ENCODE measurements around the gene METTL25B.
"Not testable (repeated sequence)": the region's sequence is repeated elsewhere in the genome, so short reads cannot be mapped to it uniquely, and the experiment has no call there.

The METTL25B gene

GRCh38 chr1:156748670-156749418 is 20.6 kb downstream of the METTL25B start:
- DNase-seq (ENCODE audit: low read depth in 2 of 2), result no peak

- DNase-seq (ENCODE audit: low read depth in 2 of 2), result no peak
Measured at GRCh38 chr1:156749419-156750118, 21.3 kb downstream of the METTL25B start.

GRCh38 chr1:156750191-156750672 is 22.0 kb downstream of the METTL25B start:
- DNase-seq (ENCODE audit: low read depth in 2 of 2), result peak in 1 of 2 donors; percentile 56

DNA sequence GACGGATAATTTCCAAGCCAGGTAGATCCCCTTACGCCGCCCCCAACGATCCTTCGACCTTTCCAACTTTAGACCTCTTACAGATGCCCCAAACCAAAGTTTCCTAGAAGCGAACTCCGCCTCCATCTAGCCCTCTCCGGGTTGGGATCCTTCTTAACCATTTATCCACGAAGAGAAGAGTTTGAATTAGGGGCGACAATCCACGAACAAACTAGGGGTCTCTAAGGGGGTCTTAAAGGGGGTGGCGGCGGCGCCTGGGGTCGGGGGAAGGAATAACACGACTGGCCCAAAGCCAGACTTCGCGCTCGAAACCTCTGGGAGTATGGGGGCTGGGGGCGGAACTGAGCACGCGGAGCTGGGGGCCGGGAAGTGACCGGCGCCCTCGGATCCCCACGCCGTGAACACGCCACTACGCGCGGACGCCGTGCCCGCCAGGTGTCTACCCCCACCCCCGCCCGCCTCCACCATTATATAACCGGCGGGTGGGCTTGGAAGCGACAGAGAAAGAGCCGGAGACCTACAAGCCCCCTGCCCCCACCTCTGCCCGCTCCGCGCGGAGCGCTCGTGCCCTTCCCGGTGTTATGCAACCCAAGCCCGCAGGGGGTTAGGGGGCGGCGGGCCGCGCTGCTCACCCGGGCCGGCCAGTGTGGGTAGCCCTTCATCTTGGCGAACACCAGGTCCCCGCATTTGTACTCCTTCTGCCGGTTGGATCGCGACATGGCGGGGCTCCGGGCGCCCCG is 22.6 kb downstream of the METTL25B start:
- no peak for DNase-seq (ENCODE audit: low read depth in 2 of 2)

- no peak for DNase-seq (ENCODE audit: low read depth in 2 of 2)
Measured at GRCh38 chr1:156751451-156751756, 23.1 kb downstream of the METTL25B start, which contains the start of gene HDGF. HDGF (minus strand) TSS chr1:156751675; CDS start chr1:156751429, 246 bp downstream.

DNA sequence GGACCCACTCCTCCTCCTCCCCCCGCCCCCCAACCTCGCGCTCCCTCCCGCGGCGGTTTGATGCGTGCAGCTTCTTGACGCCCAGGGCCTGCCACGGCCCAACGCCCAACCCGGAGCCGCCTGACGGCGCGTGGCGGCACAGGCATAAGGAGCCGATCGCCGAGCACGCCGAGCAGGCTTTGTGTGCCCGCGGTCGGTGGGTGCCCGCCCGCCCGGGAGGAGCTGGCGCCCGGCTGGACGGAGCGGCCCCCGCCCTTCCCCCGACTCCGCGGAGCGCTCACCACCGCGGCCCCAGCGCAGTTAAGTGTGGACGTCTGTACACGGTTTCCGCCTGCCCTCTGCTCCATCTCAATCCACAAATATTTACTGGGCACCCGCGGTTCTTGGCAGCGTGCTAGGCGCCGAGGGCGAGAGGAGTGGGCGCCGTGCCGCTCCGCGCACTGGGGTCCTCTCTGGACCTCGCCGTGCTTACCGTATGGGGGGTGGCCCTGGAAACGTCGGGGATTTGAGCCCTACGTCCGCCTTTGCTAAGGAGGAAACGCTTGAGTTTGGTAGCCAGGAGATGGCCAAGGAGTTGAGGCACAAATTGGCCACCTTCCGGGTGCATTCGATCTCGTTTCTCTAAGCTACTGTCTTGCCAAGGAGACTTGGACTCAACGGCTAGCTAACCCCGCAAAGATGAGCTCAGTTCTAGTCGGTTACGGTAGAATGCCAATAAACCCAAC is 23.6 kb downstream of the METTL25B start:
- peak; percentile 96 for DNase-seq (ENCODE audit: low read depth in 2 of 2)

DNA sequence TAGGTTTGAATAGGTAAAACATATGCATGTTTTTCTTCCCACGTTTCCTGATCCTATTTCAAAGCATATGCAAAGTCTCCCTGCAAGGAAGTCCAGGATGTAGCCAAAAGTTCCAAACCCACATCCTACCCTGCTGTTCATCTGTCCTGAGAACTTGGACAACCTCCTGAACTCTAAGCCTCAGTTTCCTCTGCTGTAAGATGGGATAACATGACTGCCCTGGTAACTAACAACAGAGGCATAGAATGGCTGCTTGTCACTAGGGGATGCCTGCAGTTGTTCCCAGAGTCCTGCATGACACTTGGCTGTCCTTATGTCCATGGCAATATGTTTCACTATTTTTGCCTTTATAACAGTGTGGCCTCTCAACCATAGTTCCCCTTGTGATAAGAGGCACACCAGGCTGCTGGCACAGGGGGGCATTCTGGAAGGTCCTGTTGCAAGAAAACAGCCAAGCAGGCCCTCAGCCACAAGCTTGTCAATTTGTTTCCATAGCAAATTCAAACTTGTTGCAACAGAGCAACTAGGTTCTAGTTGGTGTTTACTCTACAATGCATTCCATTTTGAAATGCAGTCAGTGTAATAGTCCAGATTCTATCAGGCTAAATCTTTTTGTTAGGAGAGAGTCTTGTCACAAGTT is 24.7 kb downstream of the METTL25B start:
- DNase-seq (ENCODE audit: low read depth in 2 of 2), result no peak

GRCh38 chr1:156754219-156754618 is 25.9 kb downstream of the METTL25B start:
- DNase-seq (ENCODE audit: low read depth in 2 of 2), result no peak

DNA sequence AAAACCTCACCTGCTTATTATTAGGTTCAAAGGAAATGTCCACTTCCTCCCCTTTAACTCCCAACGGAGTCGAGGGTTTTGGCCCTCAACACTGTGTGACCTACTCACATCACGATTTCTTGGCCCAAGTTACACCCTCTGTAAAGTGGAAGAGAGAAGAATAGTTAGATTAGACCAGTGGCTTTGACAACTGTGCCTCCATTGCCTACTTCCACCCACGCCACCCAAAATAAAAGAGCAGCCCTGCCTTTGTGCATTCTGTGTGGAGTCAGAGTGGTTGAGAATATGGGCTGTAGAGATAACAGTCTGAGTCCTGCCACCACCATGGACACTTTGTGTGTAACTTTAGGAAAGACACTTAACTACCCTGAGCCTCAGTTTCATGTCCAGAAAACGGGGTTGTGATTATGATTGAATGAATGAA is 27.3 kb downstream of the METTL25B start:
- no peak for DNase-seq (ENCODE audit: low read depth in 2 of 2)

DNA sequence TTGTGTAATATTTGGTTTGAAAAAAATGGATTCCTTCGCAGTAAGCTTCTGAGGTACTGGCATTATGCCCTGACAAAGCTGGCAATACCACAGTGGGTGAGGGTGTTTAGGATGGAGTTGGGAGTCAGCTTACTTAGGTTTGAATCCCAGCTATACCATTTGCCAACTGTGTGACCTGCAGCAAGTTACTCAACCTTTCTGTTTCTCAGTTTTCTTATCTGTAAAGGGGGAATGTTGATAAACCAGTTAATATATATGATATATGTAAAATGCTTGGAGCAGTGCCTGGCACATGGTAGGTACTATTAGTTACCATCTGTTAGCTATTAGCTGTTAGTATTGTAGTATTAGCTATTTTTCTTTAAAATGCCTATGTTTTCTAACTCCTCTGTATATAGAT is 28.1 kb downstream of the METTL25B start:
- DNase-seq (ENCODE audit: low read depth in 2 of 2), result no peak

- not testable (repeated sequence) for DNase-seq (ENCODE audit: low read depth in 2 of 2)
Measured at GRCh38 chr1:156757572-156758253, 29.4 kb downstream of the METTL25B start.

DNA sequence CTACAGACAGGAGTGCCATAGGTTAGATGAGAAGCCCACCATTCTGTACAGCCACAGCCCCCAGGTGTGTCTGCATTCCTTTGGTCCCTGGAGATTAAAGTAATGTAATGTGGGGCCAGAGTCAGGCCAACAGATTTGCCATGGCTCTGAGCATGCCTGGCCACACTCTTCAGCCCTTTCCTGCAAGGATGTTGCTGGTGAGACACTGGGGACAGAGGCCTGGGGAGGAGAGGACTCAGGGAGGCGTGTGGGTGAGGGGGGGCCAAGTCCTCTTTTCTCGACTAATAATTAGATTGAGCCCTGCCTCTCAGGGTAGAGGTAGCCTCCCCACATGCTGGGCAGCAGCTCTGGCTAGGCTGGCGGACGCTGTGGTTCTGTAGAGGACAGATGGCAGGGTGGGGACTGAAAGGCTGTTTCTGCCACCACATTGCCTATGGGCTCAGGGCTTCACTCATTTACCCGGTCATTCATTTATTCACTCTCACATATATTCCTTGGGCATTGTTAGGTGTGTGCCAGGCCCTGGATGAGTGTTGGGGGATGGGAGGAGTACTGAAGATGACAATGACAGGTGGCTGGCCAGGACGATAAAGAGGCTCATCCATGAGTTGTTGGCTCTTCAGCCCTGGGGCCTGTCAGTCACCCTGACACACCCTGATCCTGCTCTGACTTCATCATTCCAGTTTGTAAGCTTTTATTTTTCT is 32.0 kb downstream of the METTL25B start:
- no peak for DNase-seq (ENCODE audit: low read depth in 2 of 2)

- DNase-seq (ENCODE audit: low read depth in 2 of 2), result no peak
Measured at GRCh38 chr1:156760796-156761104, 32.5 kb downstream of the METTL25B start.

GRCh38 chr1:156765136-156765535 is 36.9 kb downstream of the METTL25B start:
- DNase-seq (ENCODE audit: low read depth in 2 of 2), result not testable (repeated sequence)

DNA sequence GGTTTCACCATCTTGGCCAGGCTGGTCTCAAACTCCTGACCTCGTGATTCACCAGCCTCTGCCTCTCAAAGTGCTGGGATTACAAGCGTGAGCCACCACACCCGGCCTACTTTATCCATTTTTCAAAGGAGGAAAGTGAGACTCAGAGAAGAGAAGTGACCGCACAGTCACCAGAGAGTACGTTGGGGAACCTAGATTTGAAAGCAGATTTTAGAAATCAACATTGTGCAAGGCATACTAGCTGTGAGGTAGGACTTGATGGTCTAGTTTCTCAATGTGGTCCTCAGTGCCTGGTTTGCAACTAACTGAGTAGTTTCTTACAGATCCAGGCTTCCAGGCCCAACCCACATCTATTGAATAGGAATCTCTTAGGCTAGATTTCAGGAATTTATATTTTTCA is 37.4 kb downstream of the METTL25B start:
- DNase-seq (ENCODE audit: low read depth in 2 of 2), result no peak

GRCh38 chr1:156766298-156767100 is 38.2 kb downstream of the METTL25B start:
- no peak for DNase-seq (ENCODE audit: low read depth in 2 of 2)

DNA sequence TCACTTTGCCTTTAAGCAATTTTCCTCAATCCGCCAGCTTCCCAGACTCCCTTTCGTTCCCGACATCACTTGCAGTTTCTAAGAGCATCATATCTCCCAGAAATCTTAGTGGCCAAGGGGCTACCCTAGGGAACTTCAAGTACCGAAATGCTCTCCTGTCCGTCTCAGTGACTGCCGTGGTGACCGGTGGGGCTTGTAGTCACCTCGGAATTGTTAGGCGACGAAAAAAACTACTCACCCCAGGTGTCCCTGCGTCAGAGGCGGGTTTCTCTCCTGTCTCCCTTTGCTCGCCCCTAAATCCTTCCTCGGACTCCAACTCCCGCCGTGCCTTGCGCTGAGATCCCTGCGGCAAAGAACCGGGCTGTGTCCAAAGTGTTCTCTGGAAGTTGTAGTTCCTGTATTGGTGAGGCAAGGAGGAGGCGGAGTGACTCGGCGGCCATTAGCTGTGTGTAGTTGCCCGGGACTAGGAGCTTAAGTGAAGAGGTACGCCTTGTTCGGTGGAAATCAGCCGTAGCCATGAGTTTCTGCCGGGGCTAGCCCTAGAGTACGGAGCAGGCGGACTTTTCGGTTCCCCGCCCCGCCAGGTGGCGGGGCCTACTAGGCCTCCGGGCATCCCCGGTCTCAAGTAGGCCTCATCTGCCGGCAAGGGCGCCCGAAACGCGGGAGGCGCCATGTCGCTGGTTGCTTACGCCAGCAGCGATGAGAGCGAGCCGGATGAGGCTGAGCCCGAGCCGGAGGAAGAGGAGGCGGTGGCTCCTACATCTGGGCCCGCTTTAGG is 39.0 kb downstream of the METTL25B start, which contains the start of gene PRCC:
Gene PRCC (plus strand): TSS at position 435 of the 778 bp plus-strand sequence. CDS start 237 bp downstream, at position 672.
- peak; percentile 88 to 92 for DNase-seq (ENCODE audit: low read depth in 2 of 2)

GRCh38 chr1:156767879-156768604 is 39.8 kb downstream of the METTL25B start:
- DNase-seq (ENCODE audit: low read depth in 2 of 2), result no peak

Data from stimulated activated CD8-positive, alpha-beta memory T cell treated with anti-CD3 and anti-CD28 coated beads, Interleukin-2, amount 100 ng/mL, for 48 hours (primary cell).